Measurements from ENCODE around the gene LDB2.
A peak's percentile ranks its signal among the peaks of the same experiment; 100 is the strongest.

The LDB2 gene

DNA sequence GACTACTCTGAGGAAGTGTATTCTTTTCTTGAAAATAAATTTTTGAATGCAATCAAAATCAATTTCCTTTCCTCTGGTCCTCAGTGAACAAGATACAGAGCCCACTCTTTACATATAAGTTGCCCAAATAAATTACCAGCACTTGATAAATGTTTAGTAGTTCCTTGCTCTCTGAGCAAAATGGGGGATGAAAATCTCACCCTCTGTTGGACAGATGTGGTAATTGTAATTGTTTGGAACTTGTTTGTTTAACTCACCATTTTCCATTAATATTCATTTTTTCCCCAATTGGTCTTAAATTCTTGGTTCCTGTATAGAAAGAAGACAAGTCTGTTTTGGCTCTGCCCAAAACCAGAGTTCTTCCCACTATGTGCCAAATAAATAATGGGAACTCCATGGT, 146.3 kb downstream of the LDB2 start:
- no peak for DNase-seq

DNA sequence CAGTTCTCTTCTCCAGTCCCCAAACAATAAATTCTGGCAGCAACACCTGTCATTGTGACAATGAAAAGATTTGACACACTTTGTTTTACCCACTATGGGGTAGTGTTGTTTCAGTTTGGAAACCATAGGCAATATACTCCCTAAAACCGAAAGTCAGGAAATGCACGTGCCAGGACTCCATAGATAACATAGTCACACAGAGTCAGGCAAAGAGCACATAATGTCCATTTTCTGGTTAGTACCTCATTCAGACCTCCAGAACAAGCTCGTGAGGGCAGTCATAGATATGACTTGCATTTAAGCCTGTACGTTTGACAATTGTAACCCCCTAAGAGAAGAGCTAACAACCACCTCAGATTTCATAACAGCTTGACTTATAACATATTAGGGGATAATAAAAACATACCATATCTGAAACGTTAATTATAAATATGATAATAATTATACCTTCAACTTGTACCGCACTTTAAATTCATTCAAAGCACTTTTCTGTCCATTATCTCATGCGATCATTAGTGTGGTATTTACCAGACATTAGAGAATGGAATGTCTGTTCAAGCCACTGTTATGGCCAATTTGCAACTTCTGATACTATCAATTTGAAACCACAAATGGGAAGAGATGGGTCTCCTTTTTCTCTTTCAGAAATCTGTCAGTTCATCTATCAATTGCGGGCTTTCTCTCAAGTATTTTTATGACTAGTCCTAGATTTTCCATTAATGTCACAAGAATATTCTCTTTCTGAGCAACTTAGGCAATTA, 147.4 kb downstream of the LDB2 start:
- DNase-seq, result no peak

DNA sequence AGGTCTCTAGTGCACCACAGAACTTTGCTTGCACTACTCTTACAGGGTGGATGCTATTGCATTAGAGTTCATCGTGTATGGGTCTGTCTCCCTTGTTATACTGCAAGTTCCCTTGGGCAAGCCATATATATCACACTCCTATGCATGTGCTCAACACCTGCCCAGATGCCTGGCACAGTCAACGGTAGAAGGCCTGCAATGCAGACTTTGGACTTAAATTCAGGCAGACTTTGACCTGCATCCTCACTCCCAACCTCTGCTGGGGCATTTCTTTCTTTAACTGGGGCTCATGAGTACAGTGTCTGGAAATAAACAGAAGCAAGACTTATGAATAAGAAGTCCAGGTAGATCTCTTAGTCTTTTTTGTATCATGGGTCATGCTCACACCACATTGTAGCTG, 148.2 kb downstream of the LDB2 start:
- DNase-seq, result no peak

DNA sequence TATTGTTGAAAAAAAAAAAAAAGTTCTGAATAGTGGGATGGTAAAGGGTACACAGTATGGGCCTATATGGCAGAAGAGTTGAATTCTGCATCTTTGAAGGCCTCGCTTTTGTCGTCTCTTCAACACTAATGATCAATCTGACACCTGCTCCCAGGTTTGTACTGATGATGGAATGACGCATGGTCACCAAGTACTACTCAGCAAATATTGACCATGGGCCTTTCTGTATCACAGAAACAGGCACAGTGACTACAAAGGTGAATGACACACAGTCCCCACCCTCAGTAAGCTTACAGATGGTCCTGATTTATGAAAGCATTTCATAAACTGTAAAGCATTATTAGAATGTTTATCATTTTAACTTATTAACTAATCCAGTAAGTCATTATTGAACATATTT, 152.6 kb downstream of the LDB2 start:
- DNase-seq, result no peak

DNA sequence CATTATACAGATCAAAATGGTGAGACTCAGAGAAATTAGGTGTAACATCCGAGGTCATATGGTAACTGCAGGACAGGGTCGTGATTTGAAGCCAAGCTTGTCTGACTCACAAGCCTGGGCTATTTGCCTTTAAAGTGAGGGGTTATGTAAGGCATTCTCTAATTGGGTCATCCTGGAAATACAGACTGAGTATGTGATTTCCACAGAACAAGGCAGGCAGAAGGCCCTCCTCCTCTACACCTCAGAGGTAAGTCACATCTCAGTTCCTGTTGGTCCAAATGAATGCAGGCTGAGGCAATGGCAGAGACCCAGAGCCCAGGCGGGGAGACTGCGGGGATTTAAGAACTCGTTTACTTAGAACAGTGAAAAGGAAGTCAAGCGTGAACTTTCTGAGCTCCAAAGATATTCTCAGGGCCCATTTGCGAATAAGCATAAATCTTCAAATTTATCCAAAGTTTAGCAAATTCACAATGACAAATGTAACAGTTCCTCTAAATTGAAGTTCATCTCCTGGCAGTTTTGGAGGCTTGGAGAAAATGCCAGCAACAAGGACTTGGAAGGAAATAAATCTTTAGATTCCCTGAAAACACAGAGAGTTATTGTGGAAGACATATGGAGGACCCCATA, 153.3 kb downstream of the LDB2 start:
- DNase-seq, result peak; percentile 20

DNA sequence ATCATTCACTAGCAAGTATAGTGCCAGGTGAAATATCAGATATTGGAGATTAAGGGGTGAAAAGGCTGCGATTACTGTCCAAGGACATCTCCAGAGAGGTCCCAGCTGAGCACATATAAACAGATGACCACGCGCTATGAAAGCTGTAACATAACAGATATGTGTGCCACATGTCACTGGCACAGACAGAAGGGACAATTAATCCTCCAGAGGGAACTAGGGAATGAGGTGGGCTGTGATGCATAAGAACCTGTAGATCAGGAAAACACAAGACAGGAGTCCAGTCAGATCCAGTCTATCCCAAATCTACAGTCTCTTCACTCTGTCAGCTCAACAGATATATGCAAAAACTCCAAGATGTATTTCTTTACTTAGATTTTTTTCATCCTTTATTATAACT, 157.2 kb downstream of the LDB2 start:
- no peak for DNase-seq

DNA sequence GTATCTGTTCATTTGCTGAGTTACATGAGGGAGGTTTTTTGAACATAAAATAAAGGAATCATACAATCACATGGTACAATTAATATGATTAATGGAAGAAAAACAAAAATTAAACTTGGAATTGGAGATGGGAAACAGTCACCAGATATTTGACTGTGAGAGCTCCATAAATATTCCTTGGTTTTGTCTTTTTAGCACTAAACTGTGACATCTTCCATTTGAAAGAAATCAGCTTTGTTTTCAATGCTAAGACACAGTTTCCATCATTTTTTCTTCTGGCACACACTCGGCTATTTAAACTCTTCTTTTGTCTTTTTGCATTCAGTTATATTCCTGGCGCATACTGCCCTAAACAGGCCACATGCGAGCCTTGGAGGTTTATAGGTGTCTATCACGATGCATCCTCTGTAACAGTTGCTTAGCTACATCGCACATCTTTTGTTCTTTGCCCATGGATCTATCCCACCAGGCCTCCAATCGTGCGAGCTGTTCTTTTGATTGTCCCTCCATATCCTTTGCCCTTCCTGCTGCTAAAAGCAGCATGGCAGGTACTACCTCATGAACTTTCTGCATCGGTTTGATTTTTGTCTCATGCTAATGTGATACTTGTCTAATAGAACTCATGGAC, 158.3 kb downstream of the LDB2 start:
- no peak for DNase-seq

- DNase-seq, result no peak
Measured at GRCh38 chr4:16738558-16738957, 159.9 kb downstream of the LDB2 start.

DNA sequence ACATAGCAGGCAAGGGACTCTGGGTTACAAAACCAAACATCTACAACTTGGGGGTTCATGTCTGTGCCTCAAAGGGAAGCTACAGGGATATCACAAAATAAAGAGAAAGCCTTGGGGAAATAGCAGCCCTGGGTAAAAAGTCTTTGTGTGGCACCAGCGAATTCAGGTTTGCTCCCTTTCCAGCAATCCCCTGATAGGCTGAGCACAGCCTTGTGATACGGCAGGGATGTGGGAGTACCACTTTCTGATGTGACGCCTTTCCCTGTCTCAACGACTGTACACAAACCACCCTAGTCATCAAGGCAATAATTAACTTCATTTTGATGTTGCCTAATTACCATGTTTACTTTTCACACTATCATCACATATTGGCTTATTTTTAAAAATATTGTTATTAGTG, 164.9 kb downstream of the LDB2 start:
- no peak for DNase-seq

- no peak for DNase-seq
Measured at GRCh38 chr4:16732741-16733140, 165.7 kb downstream of the LDB2 start.

DNA sequence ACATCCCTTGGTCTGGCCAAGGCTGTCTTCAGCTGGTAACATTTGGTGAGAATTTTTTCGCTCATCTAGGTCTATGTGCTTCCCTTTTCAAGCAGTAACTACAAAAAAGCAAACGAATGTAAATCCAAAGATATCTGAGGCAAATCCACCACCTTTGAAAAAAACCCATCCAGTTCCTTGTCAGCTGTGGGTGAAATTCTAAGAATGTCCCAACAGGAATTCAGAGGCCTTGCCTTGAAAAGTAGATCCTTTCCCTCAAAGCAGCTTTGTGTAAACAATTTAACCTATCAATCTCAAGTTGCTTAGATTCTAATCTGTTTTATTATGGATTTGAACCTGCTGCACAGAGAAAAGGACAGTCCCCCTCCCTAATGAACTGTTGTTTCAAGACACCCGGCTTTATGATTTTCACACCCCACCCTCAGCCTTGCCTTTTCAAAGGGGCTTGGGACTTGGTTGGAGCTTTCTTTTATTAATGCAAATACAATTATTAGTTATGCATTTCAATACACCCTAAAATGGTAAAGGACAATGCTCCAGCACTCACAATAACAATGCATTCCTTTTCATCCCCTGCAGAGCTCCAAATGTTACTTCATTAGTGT, 166.6 kb downstream of the LDB2 start:
- no peak for DNase-seq

- no peak for DNase-seq
Measured at GRCh38 chr4:16730522-16731205, 167.8 kb downstream of the LDB2 start.

DNA sequence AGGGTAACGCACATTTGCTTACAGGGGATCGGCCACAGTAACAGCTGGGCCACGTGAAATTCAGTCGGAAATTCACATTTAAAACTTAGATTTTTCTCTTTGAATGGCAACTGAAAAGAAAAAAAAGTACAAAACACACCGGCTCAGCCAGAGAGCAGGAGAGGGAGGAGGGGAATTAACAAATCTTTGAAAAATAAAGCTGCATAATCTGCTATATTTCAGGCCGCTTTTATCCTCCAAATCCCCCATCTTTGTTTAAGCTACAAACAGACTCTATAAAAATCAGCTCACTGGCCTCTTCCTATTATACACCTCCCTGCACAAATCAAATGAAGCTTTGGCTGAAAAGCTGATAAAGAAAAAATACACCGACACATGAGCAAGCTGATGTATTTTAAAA, 169.1 kb downstream of the LDB2 start:
- no peak for DNase-seq

GRCh38 chr4:16728849-16729248, 169.6 kb downstream of the LDB2 start:
- no peak for DNase-seq

- no peak for DNase-seq
Measured at GRCh38 chr4:16728111-16728510, 170.3 kb downstream of the LDB2 start.

- no peak for DNase-seq
Measured at GRCh38 chr4:16727218-16727617, 171.2 kb downstream of the LDB2 start.

DNA sequence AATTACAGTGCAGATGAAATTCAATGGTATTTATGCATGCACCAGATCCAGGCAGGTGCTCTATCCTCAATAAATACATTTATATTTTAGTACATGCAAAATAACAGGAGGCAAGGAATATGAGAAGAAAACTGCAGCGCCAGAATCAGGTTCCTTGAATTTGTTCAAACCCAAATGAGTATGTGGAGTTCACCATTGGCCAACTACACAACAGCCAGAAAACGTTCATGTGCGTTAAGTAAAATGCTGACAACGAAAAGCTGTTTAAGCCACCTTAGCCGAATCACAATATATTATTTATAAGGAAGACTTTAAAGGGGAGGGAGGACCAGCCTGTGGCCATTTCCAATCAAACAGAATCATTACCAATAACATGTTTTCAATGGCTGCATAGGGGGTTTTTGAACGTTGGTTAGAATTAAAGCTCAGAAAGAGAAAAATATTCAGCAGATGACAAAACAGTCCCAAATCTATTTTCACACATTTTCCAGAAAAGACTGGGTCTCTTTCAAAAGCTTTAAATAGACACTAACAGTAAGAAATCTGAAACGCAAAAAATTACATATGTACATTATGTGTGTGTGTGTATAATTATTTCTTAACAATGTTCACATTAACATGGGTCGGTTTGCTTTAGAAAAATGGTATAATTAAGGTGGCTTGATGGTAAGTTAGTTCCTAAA, 171.9 kb downstream of the LDB2 start:
- DNase-seq, result no peak

- no peak for DNase-seq
Measured at GRCh38 chr4:16725252-16725651, 173.2 kb downstream of the LDB2 start.

DNA sequence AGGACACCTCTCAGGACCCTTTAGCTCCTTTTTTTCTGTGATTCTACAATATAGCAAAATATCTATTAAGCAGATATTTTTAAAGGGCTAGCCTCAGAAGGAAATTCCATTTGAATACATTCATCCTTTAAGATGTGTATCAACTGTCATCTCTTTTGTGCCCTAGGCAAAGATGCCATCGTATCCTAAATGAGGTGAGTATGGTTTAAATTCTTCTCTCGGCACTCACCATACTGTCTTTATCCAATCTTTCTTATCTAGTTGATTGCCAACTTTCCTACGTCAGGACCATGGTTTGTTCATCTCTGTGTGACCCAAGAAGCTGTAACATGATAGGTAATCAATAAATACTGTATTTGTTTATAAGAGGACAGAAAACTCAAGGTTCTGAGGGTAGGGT, 176.0 kb downstream of the LDB2 start:
- peak; percentile 39 for DNase-seq

DNA sequence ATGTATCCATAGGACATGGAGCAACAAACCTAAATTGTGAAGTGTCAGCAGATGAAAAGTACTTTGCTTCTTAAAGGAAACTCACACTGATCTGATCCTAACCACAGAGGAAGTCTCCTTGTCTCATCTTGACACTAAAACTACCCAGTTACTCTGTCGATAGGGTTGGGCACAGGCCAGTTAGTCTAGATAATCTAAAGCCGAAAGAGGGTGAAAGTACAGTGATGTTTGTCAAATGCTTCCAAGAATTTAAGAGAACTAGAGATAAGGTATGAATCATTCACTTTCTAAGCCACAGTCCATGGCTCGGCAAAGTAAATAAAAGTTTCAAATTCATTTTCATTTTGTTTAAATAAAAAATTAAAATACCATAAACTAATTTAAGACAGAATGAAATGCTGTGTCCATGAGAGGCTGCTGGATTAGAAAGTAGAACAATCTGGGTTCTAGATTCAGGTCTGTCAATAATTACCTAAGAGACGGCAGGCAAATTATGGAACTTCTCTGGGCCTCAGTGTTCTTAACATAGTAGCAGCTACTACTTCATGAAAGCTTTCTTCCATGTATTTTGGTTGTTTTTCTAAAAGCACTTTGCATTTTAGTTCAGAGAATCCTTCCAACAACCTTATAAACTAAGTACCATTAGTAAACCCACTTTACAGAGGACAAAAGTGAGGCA, 176.7 kb downstream of the LDB2 start:
- peak; percentile 73 for DNase-seq

DNA sequence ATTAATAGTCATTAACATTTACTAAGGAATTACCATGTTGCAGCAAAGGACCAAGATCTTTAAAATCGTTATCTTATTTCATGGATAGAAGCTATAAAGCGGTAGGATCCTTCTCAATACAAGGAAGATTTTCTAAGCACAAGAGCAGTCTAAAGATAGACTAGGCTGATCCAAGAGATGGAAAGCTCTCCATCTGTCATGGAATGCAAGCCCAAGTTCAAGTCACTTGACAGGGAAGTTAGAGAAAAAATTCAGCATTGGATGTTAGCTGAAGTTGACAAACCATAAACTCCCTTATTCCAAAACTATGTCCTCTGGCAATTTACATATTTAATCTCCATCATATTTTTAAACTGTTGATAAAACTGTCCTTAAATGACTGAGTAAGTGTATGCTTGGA, 177.7 kb downstream of the LDB2 start:
- no peak for DNase-seq

Data from NCI-H226 (cell line).